Measurements from ENCODE around the gene CASP7.

DNA sequence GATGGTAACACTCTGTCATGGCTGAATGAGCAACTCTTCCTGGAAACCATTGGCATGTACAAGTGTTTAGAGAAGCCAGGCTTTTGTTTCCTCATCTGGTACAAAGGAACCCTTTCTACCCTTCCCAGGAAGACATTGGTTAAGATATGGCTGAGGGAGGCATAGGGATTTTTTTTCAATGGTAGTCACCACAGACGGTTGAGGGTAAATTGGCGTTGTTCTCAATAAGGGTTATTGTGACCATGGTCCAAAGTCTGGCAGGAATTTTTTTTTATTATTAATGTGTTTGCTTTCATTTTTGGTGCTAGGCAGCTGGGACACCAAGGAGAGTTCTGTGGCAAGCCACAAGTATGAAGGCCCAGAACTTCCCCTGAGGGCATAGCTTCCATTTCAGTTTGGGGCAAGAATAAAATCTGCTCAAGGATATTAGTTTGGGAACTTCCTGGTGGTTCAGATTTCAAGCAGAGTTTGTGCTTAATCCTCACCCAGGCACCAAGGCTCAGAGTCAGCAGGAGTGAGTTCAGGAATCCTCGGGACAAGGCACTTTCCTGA lies 71.5 kb downstream of the CASP7 start, which contains the start of gene PLEKHS1:
- TF ChIP-seq, protein P1, sequence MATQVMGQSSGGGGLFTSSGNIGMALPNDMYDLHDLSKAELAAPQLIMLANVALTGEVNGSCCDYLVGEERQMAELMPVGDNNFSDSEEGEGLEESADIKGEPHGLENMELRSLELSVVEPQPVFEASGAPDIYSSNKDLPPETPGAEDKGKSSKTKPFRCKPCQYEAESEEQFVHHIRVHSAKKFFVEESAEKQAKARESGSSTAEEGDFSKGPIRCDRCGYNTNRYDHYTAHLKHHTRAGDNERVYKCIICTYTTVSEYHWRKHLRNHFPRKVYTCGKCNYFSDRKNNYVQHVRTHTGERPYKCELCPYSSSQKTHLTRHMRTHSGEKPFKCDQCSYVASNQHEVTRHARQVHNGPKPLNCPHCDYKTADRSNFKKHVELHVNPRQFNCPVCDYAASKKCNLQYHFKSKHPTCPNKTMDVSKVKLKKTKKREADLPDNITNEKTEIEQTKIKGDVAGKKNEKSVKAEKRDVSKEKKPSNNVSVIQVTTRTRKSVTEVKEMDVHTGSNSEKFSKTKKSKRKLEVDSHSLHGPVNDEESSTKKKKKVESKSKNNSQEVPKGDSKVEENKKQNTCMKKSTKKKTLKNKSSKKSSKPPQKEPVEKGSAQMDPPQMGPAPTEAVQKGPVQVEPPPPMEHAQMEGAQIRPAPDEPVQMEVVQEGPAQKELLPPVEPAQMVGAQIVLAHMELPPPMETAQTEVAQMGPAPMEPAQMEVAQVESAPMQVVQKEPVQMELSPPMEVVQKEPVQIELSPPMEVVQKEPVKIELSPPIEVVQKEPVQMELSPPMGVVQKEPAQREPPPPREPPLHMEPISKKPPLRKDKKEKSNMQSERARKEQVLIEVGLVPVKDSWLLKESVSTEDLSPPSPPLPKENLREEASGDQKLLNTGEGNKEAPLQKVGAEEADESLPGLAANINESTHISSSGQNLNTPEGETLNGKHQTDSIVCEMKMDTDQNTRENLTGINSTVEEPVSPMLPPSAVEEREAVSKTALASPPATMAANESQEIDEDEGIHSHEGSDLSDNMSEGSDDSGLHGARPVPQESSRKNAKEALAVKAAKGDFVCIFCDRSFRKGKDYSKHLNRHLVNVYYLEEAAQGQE (IDR thresholded peaks at IDR 0.05) = no peak
- TF ChIP-seq, protein P2, sequence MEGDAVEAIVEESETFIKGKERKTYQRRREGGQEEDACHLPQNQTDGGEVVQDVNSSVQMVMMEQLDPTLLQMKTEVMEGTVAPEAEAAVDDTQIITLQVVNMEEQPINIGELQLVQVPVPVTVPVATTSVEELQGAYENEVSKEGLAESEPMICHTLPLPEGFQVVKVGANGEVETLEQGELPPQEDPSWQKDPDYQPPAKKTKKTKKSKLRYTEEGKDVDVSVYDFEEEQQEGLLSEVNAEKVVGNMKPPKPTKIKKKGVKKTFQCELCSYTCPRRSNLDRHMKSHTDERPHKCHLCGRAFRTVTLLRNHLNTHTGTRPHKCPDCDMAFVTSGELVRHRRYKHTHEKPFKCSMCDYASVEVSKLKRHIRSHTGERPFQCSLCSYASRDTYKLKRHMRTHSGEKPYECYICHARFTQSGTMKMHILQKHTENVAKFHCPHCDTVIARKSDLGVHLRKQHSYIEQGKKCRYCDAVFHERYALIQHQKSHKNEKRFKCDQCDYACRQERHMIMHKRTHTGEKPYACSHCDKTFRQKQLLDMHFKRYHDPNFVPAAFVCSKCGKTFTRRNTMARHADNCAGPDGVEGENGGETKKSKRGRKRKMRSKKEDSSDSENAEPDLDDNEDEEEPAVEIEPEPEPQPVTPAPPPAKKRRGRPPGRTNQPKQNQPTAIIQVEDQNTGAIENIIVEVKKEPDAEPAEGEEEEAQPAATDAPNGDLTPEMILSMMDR (IDR thresholded peaks at IDR 0.05; ENCODE audit: low read depth, low read length, missing input control) = no peak
- no peak for TF ChIP-seq YY1 (IDR thresholded peaks at IDR 0.05)
- TF ChIP-seq RXRA (IDR thresholded peaks at IDR 0.05) = no peak

Measured in liver (tissue), 3 donors.